Thyroid gland (tissue), 4 donors: ENCODE results near the gene FAXC.

Source experiments
- POLR2A ChIP-seq, 2 donors: fragments of 450-650 bp; IDR thresholded peaks; one replicate each; pipeline ENCODE4 v1.6.1; 2017; ENCODE audit warnings: antibody characterized with exemption in 2 of 2, mild to moderate bottlenecking in 2 of 2, moderate library complexity in 1 of 2
- TF ChIP-seq, protein P1 (sequence below), 6 experiments: fragments of 200-600 bp in 3 of 6; fragments of 450-650 bp in 3 of 6; sonication (generic) in 3 of 6; IDR thresholded peaks; one replicate each; pipeline ENCODE4 v1.5.1; 2016 to 2019; ENCODE audit warnings: antibody characterized with exemption in 6 of 6, mild to moderate bottlenecking in 2 of 6, inconsistent platforms in 1 of 6, moderate library complexity in 1 of 6

DNA sequence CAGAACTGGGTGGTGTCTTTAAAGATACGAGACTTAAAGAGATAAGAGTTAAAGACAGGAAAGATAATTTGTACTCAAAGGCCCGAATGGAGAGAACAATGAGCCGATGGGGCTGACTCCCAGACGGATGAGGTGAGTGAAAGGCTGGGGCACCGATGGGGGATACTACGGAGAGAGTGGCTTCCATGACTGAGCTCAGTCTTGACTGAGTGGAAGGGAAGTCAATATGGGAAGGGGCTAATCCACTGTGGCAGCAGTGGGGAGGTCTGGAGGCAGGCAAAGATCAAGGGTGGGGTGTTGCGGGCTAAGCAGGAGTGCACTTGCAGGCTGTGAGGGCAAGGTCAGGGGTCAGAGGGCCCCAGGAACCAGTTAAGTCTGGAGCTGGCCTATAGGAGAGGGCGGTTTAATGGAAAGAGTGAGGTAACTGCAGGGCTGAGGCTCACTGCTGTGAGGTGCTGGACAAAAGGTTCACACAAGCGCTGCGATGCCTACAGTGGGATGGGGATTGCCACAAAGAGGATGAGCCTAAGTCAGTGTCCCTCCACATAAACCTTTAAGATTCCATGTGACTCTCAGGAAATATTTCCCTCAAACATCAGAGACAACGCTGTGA lies 42.1 kb downstream of the FAXC start:
- TF ChIP-seq, protein P1, sequence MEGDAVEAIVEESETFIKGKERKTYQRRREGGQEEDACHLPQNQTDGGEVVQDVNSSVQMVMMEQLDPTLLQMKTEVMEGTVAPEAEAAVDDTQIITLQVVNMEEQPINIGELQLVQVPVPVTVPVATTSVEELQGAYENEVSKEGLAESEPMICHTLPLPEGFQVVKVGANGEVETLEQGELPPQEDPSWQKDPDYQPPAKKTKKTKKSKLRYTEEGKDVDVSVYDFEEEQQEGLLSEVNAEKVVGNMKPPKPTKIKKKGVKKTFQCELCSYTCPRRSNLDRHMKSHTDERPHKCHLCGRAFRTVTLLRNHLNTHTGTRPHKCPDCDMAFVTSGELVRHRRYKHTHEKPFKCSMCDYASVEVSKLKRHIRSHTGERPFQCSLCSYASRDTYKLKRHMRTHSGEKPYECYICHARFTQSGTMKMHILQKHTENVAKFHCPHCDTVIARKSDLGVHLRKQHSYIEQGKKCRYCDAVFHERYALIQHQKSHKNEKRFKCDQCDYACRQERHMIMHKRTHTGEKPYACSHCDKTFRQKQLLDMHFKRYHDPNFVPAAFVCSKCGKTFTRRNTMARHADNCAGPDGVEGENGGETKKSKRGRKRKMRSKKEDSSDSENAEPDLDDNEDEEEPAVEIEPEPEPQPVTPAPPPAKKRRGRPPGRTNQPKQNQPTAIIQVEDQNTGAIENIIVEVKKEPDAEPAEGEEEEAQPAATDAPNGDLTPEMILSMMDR (IDR thresholded peaks at IDR 0.05): no peak
- no peak for TF ChIP-seq POLR2A (IDR thresholded peaks at IDR 0.05)
